GM12878 (cell line): Measurements from ENCODE around the gene KIF12. TPM values are rescaled to one million over a fixed set of nuclear protein-coding genes. Genes with fewer than 3 reads are reported as not detected.

ENCODE experiments used
- ATAC-seq: fragments of 200-7000 bp; cut with Tn5 transposase; 3 replicates; pipeline ENCODE4 v1.9.1; 2020; ENCODE audit warnings: mild to moderate bottlenecking, moderate library complexity
- BruUV-seq: library from RNA; stranded (reverse); fragments of 400-500 nt; replicated peaks from 2 replicates; lab custom pipeline; 2021; lab: Mats Ljungman, UMichigan
- CTCF ChIA-PET: fragments of 300-600 bp; sonication (Branson Sonifier 250); formaldehyde crosslinking; extraction: SDS; loops from one replicate; lab custom pipeline; 2021; ENCODE audit warnings: inconsistent platforms; lab: Yijun Ruan, JAX
- POLR2A ChIA-PET: fragments of 350-600 bp; formaldehyde crosslinking; extraction: SDS; loops from one replicate; lab custom pipeline; 2021; ENCODE audit warnings: inconsistent platforms; lab: Charles Lee
- RAD21 ChIA-PET: fragments of 300-600 bp; sonication (Branson Sonifier 250); formaldehyde crosslinking; loops from one replicate; lab custom pipeline; 2023; ENCODE audit warnings: antibody characterized with exemption; ENCODE audit not compliant: unreplicated experiment; lab: Charles Lee
- SMC1A ChIA-PET: fragments of 300-600 bp; sonication (Branson Sonifier 250); formaldehyde crosslinking; loops from one replicate; lab custom pipeline; 2023; ENCODE audit not compliant: unreplicated experiment, uncharacterized antibody; lab: Charles Lee
- DNase-seq: peaks from one replicate; pipeline ENCODE4 v3.0.0-alpha.2; 2011; ENCODE audit warnings: low read depth, low spot score
- FAIRE-seq: peaks from 3 replicates; lab custom pipeline; 2011; peaks lifted over from hg19 to GRCh38; lab: Jason Lieb, UNC
- H2AFZ ChIP-seq: 2 replicates; pipeline ENCODE4 v1.6.0; 2011; ENCODE audit warnings: low read depth, low read length, control low read depth; ENCODE audit not compliant: control insufficient read depth
- H3K27ac ChIP-seq: 2 replicates; pipeline ENCODE4 v1.5.1; 2011; ENCODE audit warnings: control low read depth; ENCODE audit not compliant: control insufficient read depth, insufficient read depth
- H3K27me3 ChIP-seq, 2 experiments: replicated peaks in 1 of 2; 2 replicates each; pipeline versions ENCODE4 v1.6.0 to v1.6.1; 2011; ENCODE audit warnings: low read length in 1 of 2; ENCODE audit not compliant: control insufficient read depth in 2 of 2, insufficient read depth in 2 of 2
- H3K36me3 ChIP-seq, 2 experiments: 2 replicates each; pipeline ENCODE4 v1.5.1; 2011; ENCODE audit warnings: low read length in 1 of 2; ENCODE audit not compliant: control insufficient read depth in 2 of 2, insufficient read depth in 2 of 2
- H3K4me1 ChIP-seq: 2 replicates; pipeline ENCODE4 v1.6.1; 2011; ENCODE audit warnings: mild to moderate bottlenecking, low read length, moderate library complexity, mixed read lengths; ENCODE audit not compliant: control insufficient read depth, insufficient read depth
- H3K4me2 ChIP-seq: 2 replicates; pipeline ENCODE4 v1.6.0; 2011; ENCODE audit warnings: control low read depth; ENCODE audit not compliant: control insufficient read depth, insufficient read depth
- H3K4me3 ChIP-seq: fragments of 200-600 bp; sonication (generic); 2 replicates; pipeline ENCODE4 v1.5.1; 2016
- H3K79me2 ChIP-seq: 2 replicates; pipeline ENCODE4 v1.6.0; 2011; ENCODE audit warnings: low read length; ENCODE audit not compliant: control insufficient read depth, insufficient read depth
- H3K9ac ChIP-seq: 2 replicates; pipeline ENCODE4 v1.8.0; 2011; ENCODE audit warnings: low read length, control low read depth, mixed read lengths; ENCODE audit not compliant: control insufficient read depth, insufficient read depth
- H3K9me3 ChIP-seq: replicated peaks from 3 replicates; pipeline ENCODE4 v1.5.1; 2011; ENCODE audit warnings: mild to moderate bottlenecking, low read length; ENCODE audit not compliant: control insufficient read depth, insufficient read depth
- H4K20me1 ChIP-seq: 2 replicates; pipeline ENCODE4 v1.6.0; 2011; ENCODE audit not compliant: control insufficient read depth, insufficient read depth
- ATF7 ChIP-seq: fragments of 450-650 bp; IDR thresholded peaks from 2 replicates; pipeline ENCODE4 v1.6.1; 2016; ENCODE audit warnings: low read depth, mild to moderate bottlenecking
- BCL11A ChIP-seq: IDR thresholded peaks from 2 replicates; pipeline ENCODE4 v1.6.1; 2011; ENCODE audit warnings: low read depth, low read length
- CHD4 ChIP-seq: fragments of 200-600 bp; sonication (generic); IDR thresholded peaks from 2 replicates; pipeline ENCODE4 v1.6.1; 2016; ENCODE audit warnings: mild to moderate bottlenecking
- EP300 ChIP-seq, 2 experiments: fragments of 150-350 bp in 1 of 2; IDR thresholded peaks; 2 replicates each; pipeline ENCODE4 v1.6.1; 2011 to 2012; ENCODE audit warnings: low read depth in 2 of 2, low read length in 2 of 2, borderline replicate concordance in 1 of 2, improper control_type of control experiment in 1 of 2, inconsistent platforms in 1 of 2; ENCODE audit not compliant: control insufficient read depth in 1 of 2
- ETV6 ChIP-seq, 2 experiments: fragments of 450-650 bp in 1 of 2; IDR thresholded peaks in 1 of 2; conservative IDR thresholded peaks in 1 of 2; 2 replicates each; pipeline ENCODE4 v1.6.1; 2014; ENCODE audit warnings: antibody characterized with exemption in 1 of 2, borderline replicate concordance in 1 of 2, low read depth in 1 of 2, mild to moderate bottlenecking in 1 of 2, moderate library complexity in 1 of 2
- IKZF2 ChIP-seq, 2 experiments: fragments of 450-650 bp; IDR thresholded peaks; 2 replicates each; pipeline ENCODE4 v1.6.1; 2017; ENCODE audit warnings: mild to moderate bottlenecking in 2 of 2, moderate library complexity in 2 of 2
- JUNB ChIP-seq: IDR thresholded peaks from 2 replicates; pipeline ENCODE4 v1.6.1; 2016; ENCODE audit warnings: antibody characterized with exemption, mild to moderate bottlenecking
- NFYB ChIP-seq: IDR thresholded peaks from 2 replicates; pipeline ENCODE4 v1.6.1; 2011; ENCODE audit warnings: low read depth, mild to moderate bottlenecking, low read length, improper control_type of control experiment, moderate library complexity; ENCODE audit not compliant: insufficient read depth
- POLR2A ChIP-seq: IDR thresholded peaks from 2 replicates; pipeline ENCODE4 v1.6.1; 2011; ENCODE audit warnings: low read depth, mild to moderate bottlenecking, low read length
- RELA ChIP-seq: fragments of 450-650 bp; IDR thresholded peaks from 2 replicates; pipeline ENCODE4 v1.8.0; 2014; ENCODE audit warnings: borderline replicate concordance; ENCODE audit not compliant: partially characterized antibody
- SMC3 ChIP-seq: IDR thresholded peaks from 2 replicates; pipeline ENCODE4 v1.6.1; 2011; ENCODE audit warnings: low read length, improper control_type of control experiment, borderline replicate concordance
- TCF12 ChIP-seq: IDR thresholded peaks from 2 replicates; pipeline ENCODE4 v1.6.1; 2011; ENCODE audit warnings: low read depth, mild to moderate bottlenecking, low read length
- ZBED1 ChIP-seq: IDR thresholded peaks from 2 replicates; pipeline ENCODE4 v1.6.1; 2016; ENCODE audit warnings: borderline replicate concordance
- ZNF274 ChIP-seq: IDR thresholded peaks from one replicate; pipeline ENCODE4 v1.8.0; 2011; ENCODE audit not compliant: insufficient read length, insufficient read depth
- WGBS: methylation state at CpG from one replicate; pipeline ENCODE4 v1.1.6; 2016; ENCODE audit warnings: low lambda C conversion rate; ENCODE audit not compliant: insufficient replicate concordance, insufficient coverage; ENCODE audit errors: missing lambda C conversion rate; 5-methylcytosine and 5-hydroxymethylcytosine counted together
- in situ Hi-C: fragments of 300-500 bp; cut with MboI; formaldehyde crosslinking; loops from 9 replicates; pipeline ENCODE4 v1.14.3; 2018; ENCODE audit warnings: mixed read lengths
- intact Hi-C: fragments of 100-400 bp; cut with micrococcal nuclease; formaldehyde crosslinking; loops from one replicate; pipeline ENCODE4 v1.14.2; 2022; ENCODE audit not compliant: unreplicated experiment
- polyA plus RNA-seq, 11 experiments: library from polyadenylated mRNA; depleted of rRNA in 4 of 11; unstranded in 6 of 11; stranded (reverse) in 5 of 11; fragments of >200 nt; fragmentation: Nextera tagmentation in 4 of 11; fragmentation: Illumina TruSeq in 1 of 11; extraction: Ambion mirVana in 4 of 11; extraction: Trizol in 1 of 11; gene quantifications; 1 replicate in 1 of 11; 2 replicates in 10 of 11; pipeline versions ENCODE4 v1.2.1 to v1.2.3, GENCODE V29; 2011 to 2016; ENCODE audit warnings: inconsistent platforms in 2 of 11, missing spikeins in 2 of 11, low read depth in 1 of 11
- total RNA-seq, 4 experiments: library from RNA; depleted of rRNA in 3 of 4; stranded (reverse); fragments of >200 nt in 3 of 4; fragmentation: Illumina TruSeq in 1 of 4; extraction: Trizol in 1 of 4; gene quantifications; 2 replicates each; pipeline versions ENCODE4 v1.2.1 to v1.2.3, GENCODE V29; 2013 to 2021
- TF ChIP-seq, protein P1 (sequence below): IDR thresholded peaks from 2 replicates; pipeline ENCODE4 v1.6.1; 2011; ENCODE audit warnings: borderline replicate concordance, low read depth, mild to moderate bottlenecking, moderate library complexity, low read length; ENCODE audit not compliant: insufficient read depth, poor library complexity, severe bottlenecking

KIF12 gene
- total and polyA plus RNA-seq, 10 of the 15 experiments (the other 5 are each of a cell fraction or from before 2014, with no cell fraction given): not detected

DNA sequence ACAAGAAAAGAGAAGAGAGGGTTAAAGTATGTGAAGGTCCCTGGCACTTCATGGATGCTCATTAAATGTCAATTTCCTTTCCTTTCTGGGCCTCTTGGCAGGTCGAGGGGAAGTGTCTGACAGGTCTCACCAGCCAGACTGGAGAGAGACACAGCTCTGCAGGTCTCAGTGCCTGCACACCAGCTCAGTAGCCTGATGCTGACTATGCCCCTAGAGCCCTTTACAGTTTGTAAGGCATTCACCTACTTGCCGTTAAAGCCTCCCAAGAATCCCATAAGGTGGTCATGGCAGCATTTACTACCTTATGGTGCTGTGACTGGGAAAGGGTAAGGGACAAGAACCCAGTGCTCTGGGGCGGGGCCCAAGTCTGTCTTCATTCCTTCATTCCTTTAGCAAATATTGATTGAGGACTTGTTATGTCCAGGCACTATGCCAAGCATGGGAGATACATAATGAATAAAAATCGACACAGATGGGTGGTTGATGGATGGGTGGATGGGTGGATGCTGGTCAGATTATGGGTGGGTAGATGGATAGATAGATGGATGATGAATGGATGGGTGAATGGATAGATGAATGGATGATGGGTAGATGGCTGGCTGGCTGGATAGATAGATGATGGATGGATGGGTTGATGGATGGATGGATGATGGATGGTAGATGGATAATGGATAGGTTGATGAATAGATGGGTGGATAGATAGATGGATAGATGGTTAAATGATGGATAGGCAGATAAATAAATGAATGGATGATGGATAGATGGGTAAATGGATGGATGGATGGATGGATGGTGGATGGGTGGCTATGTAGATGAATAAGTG lies 21.3 kb upstream of the KIF12 start:
- no peaks in the 10 kb centered on the region for H3K9me3 ChIP-seq
- no peak overlapping the region for H3K4me2 ChIP-seq
- H3K36me3 ChIP-seq: no peaks in the 10 kb centered on the region
- BruUV-seq: no TSS peak
- RAD21 ChIA-PET: no interaction called here
- H3K9ac ChIP-seq: no peak overlapping the region
- in situ Hi-C loops: no loop called here
- POLR2A ChIA-PET: no interaction called here
- H4K20me1 ChIP-seq: no peaks in the 10 kb centered on the region
- DNase-seq: no peak
- no peak overlapping the region for H3K4me3 ChIP-seq
- no peaks in the 10 kb centered on the region for H3K79me2 ChIP-seq
- SMC1A ChIA-PET: no interaction called here
- no peak overlapping the region for H3K27ac ChIP-seq
- CTCF ChIA-PET: no interaction called here
- TF ChIP-seq ETV6 (conservative IDR thresholded peaks at IDR 0.05 in 1 of 2, IDR thresholded peaks at IDR 0.05 in 1 of 2; ENCODE audit: borderline replicate concordance in 1 of 2, low read depth in 1 of 2): no peak
- TF ChIP-seq NFYB: no peak
- TF ChIP-seq POLR2A: no peak
- no peak for TF ChIP-seq ZNF274
- TF ChIP-seq IKZF2 (IDR thresholded peaks at IDR 0.05): no peak
- TF ChIP-seq CHD4: no peak
- no peak for TF ChIP-seq ZBED1
- no peak for TF ChIP-seq EP300 (IDR thresholded peaks at IDR 0.05; ENCODE audit: borderline replicate concordance in 1 of 2, control insufficient read depth in 1 of 2, low read depth in 2 of 2, low read length in 2 of 2)
- TF ChIP-seq SMC3: no peak
- no peak for TF ChIP-seq ATF7
- no peak for TF ChIP-seq BCL11A
- no peak for TF ChIP-seq JUNB
- TF ChIP-seq, protein P1, sequence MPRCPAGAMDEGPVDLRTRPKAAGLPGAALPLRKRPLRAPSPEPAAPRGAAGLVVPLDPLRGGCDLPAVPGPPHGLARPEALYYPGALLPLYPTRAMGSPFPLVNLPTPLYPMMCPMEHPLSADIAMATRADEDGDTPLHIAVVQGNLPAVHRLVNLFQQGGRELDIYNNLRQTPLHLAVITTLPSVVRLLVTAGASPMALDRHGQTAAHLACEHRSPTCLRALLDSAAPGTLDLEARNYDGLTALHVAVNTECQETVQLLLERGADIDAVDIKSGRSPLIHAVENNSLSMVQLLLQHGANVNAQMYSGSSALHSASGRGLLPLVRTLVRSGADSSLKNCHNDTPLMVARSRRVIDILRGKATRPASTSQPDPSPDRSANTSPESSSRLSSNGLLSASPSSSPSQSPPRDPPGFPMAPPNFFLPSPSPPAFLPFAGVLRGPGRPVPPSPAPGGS: no peak
- TF ChIP-seq RELA: no peak
- TF ChIP-seq TCF12: no peak
- TF ChIP-seq, all 136 proteins: peak for 0
- Histone ChIP-seq H3K4me1 (no peaks in the 10 kb centered on the region), H2AFZ (no peak overlapping the region), H3K27me3 (peaks cover 2 to 3% of the 10 kb centered on the region in 2 experiments; a peak in 3 of 4 replicates)
- WGBS: 0% methylated on average over 4 of the region's 4 CpGs
- ATAC-seq (no peak), FAIRE-seq (no peak)
- intact Hi-C loops: no loop called here
